Head of caudate nucleus (tissue), 42 donors: ENCODE results near the gene FAM72A.
"Not testable (repeated sequence)": the region's sequence is repeated elsewhere in the genome, so short reads cannot be mapped to it uniquely, and the experiment has no call there.

Experiments used
- DNase-seq, 42 donors: peaks; one replicate each; pipeline versions ENCODE4 v3.0.0 to v3.0.0-alpha.2; 2020 to 2021; ENCODE audit warnings: mixed read lengths in 7 of 42
- intact Hi-C: fragments of 100-400 bp; cut with DNase I; formaldehyde crosslinking; loops from one replicate; pipeline ENCODE4 v1.15.0; 2022

The FAM72A gene

DNA sequence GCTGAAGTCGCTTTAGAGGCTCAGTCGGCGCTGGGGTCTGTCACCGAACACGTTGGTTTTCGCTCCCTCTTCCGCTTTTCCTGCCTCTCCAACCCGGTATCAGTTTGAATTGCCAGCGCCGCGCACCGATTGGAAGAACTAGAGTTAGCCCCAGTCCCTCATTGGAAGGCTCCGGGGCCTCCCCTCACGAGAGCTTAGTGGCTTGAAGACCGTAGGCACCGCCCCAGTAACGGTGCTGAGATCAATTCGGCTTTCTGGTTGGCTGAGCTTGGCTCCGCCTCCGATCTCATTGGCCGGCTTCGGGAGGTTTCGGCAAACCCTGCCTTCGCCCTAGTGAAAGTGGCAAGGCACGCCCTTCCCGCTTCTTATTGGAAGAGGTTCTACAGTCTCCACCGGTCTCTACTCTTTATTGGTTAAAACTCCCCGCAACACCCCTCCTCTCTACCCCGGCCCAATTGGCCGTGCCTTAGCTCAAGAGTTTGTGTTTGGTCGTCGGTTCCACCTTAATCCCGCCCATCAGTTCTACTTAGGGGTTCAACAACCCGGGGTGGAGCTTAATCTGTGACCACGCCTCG lies at the start of gene FAM72A:
Gene FAM72A (minus strand): TSS at position 51 of the 575 bp plus-strand sequence. CDS start 814 bp downstream, outside the sequence.
- DNase-seq, result peak; percentile 95 to 100 (median 99)
- intact Hi-C loops, result not testable (repeated sequence)

- DNase-seq, intact Hi-C loops: not testable (repeated sequence)
Measured at GRCh38 chr1:206250953-206251681, 48.5 kb upstream of the FAM72A start.

DNA sequence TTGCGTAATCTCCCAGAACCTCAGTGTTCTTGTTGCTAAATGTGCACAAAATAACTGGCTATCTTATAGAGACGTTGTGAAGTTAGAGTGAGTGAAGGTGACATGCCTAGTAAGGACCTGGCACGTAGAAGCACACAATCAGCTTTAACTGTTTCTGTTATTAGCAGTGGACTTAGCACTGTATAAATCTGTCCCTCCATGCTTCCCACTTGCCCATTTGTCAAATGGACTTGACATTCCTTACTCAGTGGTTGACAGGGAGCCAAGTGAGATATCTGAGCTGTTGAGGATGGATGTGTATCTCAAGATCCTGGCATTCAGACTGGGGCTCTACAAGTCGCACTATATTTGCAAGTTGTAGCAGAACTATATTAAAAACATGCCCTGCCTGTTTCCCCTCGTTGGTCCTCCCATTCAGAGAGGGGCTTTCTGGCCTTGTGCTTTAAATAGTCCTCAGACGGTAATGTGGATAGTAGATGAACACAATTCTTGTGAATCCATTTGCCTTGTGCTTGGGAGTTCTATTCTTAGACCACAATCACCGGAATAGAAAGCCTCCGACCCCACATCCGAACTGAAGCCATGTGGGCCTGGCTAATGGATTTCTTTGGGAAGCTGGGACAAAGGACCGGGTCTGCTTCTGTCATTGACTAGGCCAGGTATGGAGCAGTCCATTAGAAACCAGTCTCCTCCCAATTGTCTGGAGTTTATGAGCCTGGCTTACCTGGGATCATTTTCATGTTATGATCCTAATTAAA lies 43.7 kb upstream of the FAM72A start:
- not testable (repeated sequence) for DNase-seq

DNA sequence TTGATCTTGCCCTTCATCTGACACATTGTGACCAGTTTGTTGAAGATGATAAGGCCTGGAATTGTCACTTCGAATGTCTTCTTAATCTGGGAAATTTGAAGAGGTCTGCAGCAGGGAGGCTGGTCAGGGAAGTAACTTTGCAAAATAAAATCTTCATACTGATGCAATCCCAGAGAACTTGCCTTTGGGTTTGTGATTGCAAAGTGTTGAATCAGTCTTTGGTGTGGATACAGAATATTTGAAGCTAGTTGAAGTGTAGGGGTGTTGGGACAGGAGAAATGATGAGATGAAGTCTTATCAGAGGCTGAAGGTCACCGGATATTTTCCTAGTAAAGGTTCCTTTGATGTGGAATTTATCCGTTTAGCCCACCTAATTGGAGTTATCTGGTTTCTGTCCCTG lies 42.8 kb upstream of the FAM72A start:
- intact Hi-C loops, DNase-seq: not testable (repeated sequence)

More for the DNA sequence above, 43.7 kb upstream of the FAM72A start:
- intact Hi-C loops, result not testable (repeated sequence)

GRCh38 chr1:206243335-206243734 lies 40.7 kb upstream of the FAM72A start:
- intact Hi-C loops, result not testable (repeated sequence)

DNA sequence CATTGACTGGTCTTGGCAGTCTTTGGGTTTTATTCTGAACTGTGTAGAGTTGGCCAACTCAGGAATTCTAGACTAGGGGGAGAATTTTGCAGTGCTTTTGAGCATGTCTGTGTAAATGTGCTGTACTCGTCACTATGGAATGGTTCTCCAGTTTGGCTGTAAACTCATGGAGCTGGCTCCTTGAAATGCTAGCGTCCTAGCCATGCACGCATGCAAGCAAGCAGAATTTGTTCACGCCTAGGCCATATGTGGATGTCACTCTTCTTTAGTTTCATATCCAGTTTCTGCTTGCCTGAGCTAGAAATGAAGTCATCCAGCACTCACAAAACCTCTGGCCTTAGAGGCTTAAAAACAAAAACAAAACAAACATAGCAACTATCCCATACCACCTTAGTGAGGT lies 37.6 kb upstream of the FAM72A start:
- DNase-seq, intact Hi-C loops: not testable (repeated sequence)

More at GRCh38 chr1:206243335-206243734, 40.7 kb upstream of the FAM72A start:
- peak in 6 of 42 donors; percentile 4 to 41 (median 14) for DNase-seq

DNA sequence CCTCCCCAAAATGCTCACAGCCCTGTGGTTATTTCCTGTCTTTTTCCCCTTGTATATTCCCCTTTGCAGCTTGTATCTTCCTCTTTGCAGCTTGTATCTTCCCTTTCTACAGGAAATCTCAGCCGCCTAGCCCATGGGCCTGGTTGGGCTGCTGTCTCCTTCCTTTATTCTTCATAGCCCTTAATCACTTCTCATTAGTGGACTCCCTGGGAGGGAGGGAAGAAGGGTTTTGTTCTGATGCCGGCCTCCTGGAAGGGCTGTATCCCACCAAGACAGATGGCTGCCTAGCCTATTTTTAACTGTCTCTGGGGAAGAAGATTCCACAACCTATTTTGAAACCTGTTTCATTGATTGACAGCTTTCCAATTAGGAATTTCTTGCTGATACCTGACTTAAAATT lies 32.6 kb upstream of the FAM72A start:
- DNase-seq, intact Hi-C loops: not testable (repeated sequence)

- intact Hi-C loops, result not testable (repeated sequence)
Measured at GRCh38 chr1:206234189-206234916, 31.7 kb upstream of the FAM72A start.

DNA sequence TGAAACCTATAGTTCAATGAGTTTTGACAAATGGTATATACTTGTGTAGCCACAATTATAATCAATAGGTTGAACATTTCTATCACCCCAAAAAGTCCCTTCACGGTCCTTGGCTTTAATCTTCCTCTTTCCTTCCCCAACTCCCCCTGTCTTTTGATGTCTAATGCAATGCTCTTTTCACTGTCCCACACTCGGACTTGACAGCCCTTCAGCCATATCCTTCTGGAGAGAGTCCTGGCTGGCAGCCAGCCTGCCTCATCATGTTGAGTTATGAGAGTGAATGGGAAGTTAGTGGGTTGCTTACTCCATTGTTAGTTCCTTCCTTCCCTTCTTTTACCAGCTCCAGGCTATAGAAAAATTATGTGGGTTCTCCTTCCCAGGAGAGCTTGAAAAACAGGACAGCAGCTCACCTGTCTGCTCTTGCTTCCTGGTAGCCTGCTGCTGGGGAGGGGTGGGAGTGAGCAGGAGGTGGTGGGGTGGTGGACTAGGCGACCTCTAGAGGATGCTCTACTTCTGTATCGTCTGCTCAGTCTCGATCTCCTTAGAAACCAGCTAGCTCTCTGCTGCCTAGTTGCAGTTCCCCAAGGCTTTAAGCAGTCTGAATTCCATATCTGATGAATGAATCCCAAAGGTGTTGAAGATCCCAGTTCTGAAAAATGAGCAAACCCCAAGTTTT lies 30.5 kb upstream of the FAM72A start:
- DNase-seq, intact Hi-C loops: not testable (repeated sequence)

More at GRCh38 chr1:206234189-206234916, 31.7 kb upstream of the FAM72A start:
- DNase-seq, result not testable (repeated sequence)

DNA sequence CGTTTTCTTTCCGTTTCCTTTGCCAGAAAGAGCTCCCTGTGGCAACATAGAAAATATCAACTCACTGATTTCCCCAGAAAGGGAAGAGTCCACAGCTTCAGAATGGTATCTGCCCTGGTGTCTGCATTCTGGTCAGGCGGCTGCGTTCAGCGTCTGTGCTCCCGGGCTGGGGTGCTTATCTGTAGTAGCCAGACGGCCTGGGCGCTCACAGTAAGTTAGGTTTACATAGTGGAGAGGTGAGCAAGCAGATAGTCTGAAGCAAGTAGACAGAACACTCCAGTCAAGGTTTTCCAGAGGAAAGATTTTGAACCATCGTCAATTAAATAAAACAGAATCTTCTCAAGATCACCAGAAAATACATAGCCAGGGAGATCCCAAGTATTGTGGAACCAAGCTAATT lies 29.4 kb upstream of the FAM72A start:
- intact Hi-C loops, DNase-seq: not testable (repeated sequence)

DNA sequence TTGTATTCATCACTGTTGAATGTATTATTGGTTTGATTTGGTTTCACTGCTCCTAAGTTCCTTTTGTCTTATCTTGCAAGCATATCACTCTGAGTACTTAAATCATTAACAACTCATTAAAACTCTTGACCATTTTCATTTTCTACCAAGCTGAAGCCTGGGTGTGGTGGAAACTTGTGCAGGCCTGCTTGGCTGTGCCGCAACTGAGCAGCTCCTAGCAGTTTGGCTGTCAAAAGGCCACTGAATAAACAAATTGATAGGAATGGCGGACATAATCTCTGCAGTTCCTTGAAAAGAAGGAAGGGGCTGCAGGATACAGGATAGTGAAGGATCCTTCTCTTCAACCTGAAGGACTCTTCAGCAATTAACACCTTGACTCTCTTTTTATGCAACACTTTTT lies 26.6 kb upstream of the FAM72A start:
- not testable (repeated sequence) for DNase-seq

DNA sequence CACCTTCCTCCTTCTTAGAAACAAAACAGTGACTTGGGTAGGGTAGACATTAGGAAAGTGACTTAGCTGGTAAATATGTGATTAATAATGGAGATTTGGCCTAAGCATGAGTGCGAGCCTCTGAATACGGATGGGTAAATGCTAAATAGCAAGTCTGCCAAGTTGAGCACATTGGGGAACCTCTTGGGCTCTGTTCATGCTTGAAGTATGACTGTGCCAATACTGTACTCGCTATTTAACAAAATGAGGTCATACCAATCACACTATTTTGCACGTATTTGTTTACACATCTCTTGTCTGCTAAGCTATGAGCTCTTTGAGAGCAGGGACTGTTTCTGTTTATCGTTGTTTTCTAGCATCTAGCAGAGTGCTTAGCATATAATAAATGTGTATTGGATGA lies 24.2 kb upstream of the FAM72A start:
- intact Hi-C loops, DNase-seq: not testable (repeated sequence)

More for the DNA sequence above, 26.6 kb upstream of the FAM72A start:
- intact Hi-C loops, result not testable (repeated sequence)

- intact Hi-C loops, result not testable (repeated sequence)
Measured at GRCh38 chr1:206225386-206225785, 22.7 kb upstream of the FAM72A start.

DNA sequence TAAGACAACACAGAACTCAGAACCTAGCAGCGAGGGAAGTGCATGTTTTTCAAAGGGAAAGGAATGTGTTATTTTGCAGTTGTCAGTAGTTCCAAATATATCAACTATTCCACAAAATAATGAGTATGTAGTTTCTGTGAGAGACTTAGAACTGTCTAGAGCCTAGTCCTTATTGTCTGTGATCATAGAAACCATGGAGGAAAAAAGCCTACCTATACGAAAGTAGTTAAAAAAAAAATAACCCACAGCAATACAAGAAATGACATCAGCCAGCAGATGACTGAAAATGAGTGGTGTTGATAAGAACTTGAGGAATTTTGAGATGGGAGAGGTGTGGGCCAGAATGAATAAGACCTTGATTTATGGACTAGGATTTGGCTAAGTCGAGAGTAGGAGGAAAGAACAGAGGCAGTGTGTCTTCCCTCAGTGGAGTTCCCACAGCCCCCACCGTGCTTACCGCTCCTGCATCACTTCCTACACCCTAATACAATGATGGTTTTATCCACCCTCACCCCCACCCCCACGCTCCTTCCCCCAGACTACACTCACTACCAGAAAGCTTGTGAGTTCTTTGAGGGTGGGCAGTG lies 21.6 kb upstream of the FAM72A start:
- intact Hi-C loops, DNase-seq: not testable (repeated sequence)

More at GRCh38 chr1:206225386-206225785, 22.7 kb upstream of the FAM72A start:
- peak in 23 of 42 donors; percentile 3 to 60 (median 35) for DNase-seq

DNA sequence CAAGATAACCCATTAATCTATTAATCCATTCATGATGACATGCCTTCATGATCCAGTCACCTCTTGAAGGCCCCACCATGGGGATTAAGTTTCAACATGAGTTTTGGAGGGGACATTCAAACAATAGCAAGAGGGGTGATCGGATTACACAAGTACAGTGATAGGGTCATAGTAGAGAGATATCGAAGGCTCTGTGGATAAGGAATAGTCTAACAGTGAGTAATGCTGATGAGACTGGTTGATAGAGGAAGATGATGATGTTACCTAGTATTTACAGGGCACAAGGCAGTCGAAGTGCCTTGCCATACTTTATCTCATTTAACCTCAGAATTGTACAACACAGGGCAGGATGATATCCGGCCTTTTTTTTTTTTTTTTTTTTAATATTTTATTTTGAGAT lies 18.9 kb upstream of the FAM72A start:
- DNase-seq, intact Hi-C loops: not testable (repeated sequence)

DNA sequence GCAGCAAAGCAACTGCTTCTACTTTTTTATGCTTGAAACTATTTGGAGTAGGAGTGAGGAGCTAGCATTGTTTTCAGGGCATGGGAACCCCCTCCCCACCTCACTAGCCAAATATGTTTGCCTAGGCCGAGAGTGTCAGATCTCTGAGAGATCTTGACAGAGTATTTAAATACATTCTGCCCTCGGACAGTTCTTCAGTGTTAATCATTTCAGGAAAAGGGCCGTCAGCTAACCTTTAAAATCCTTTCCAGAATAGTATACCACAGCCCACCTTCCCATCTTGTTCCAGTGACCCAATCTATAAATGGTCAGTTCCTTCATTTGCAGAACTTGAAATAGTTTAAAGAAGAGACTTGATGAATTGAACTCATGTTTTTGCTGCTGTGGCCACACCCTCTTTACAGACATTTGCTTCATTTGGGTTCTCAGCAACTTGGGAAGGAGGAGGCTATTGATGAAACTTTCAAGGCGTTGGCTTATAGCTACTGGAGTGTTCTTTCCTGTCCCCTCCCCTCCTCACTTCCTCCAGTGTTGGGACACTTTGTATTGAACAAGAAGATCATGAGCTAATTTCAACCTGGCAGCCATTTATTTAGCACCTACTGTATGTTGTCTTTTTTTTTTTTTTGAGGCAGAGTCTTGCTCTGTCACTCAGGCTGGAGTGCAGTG lies 17.8 kb upstream of the FAM72A start:
- intact Hi-C loops, DNase-seq: not testable (repeated sequence)
